K562 (cell line): Measurements from ENCODE around the gene TMED6. TPM values are rescaled to one million over a fixed set of nuclear protein-coding genes. Genes with fewer than 3 reads are reported as not detected.

Experiments used
- ATAC-seq: fragments of 200-7000 bp; cut with Tn5 transposase; 3 replicates; pipeline ENCODE4 v1.9.1; 2020; ENCODE audit warnings: moderate library complexity
- BruUV-seq: library from RNA; stranded (reverse); fragments of 400-500 nt; replicated peaks from 2 replicates; lab custom pipeline; 2021; lab: Mats Ljungman, UMichigan
- CTCF ChIA-PET: fragments of 300-600 bp; formaldehyde crosslinking; extraction: SDS; loops from one replicate; lab custom pipeline; 2021; ENCODE audit warnings: low intra/inter-chr PET ratio; lab: Yijun Ruan, JAX
- POLR2A ChIA-PET: fragments of 300-600, 350-650 bp; sonication (Branson Sonifier 250); formaldehyde crosslinking; extraction: SDS; loops from one replicate; lab custom pipeline; 2021; ENCODE audit warnings: antibody characterized with exemption, inconsistent platforms; lab: Yijun Ruan, JAX
- DNase-seq, 4 experiments: peaks; one replicate each; pipeline versions ENCODE4 v3.0.0 to v3.0.0-alpha.2; 2011 to 2018; ENCODE audit warnings: low spot score in 3 of 4, mixed read lengths in 3 of 4; ENCODE audit errors: extremely low read depth in 1 of 4
- FAIRE-seq: peaks from 2 replicates; lab custom pipeline; 2011; peaks lifted over from hg19 to GRCh38; lab: Jason Lieb, UNC
- H2AFZ ChIP-seq: 2 replicates; pipeline ENCODE4 v1.6.0; 2011; ENCODE audit warnings: low read depth, low read length, control low read depth, inconsistent platforms
- H3K27ac ChIP-seq: fragments of 200-600 bp; 3 replicates; pipeline ENCODE4 v1.8.0; 2011; ENCODE audit warnings: low read depth, mild to moderate bottlenecking, control low read depth, inconsistent platforms, low read length, moderate library complexity, mixed read lengths; ENCODE audit errors: extremely low read depth
- H3K27me3 ChIP-seq, 2 experiments: fragments of 300-600 bp in 1 of 2; 2 replicates in 1 of 2; 3 replicates in 1 of 2; pipeline versions ENCODE4 v1.6.0 to v1.8.0; 2011; ENCODE audit warnings: inconsistent platforms in 2 of 2, low read length in 2 of 2, mild to moderate bottlenecking in 1 of 2, mixed read lengths in 1 of 2, moderate library complexity in 1 of 2; ENCODE audit not compliant: control insufficient read depth in 2 of 2, insufficient read depth in 2 of 2
- H3K36me3 ChIP-seq: fragments of 300-600 bp; 3 replicates; pipeline ENCODE4 v1.8.0; 2011; ENCODE audit warnings: mild to moderate bottlenecking, low read length, inconsistent platforms; ENCODE audit not compliant: control insufficient read depth, insufficient read depth
- H3K4me1 ChIP-seq, 2 experiments: fragments of 200-600 bp in 1 of 2; replicated peaks in 1 of 2; 2 replicates in 1 of 2; 3 replicates in 1 of 2; pipeline versions ENCODE4 v1.5.1 to v1.8.0; 2011; ENCODE audit warnings: inconsistent platforms in 2 of 2, low read length in 2 of 2, mild to moderate bottlenecking in 1 of 2, mixed read lengths in 1 of 2, moderate library complexity in 1 of 2; ENCODE audit not compliant: control insufficient read depth in 2 of 2, insufficient read depth in 2 of 2
- H3K4me2 ChIP-seq: 2 replicates; pipeline ENCODE4 v1.6.1; 2011; ENCODE audit warnings: low read length, control low read depth, inconsistent platforms, mixed read lengths; ENCODE audit not compliant: insufficient read depth
- H3K4me3 ChIP-seq: fragments of 200-600 bp; sonication (generic), shearing (Covaris generic); 2 replicates; pipeline ENCODE4 v1.5.1; 2016; ENCODE audit warnings: control low read depth, inconsistent platforms
- H3K79me2 ChIP-seq: fragments of 200-600 bp; 3 replicates; pipeline ENCODE4 v1.8.0; 2011; ENCODE audit warnings: low read length, inconsistent platforms; ENCODE audit not compliant: control insufficient read depth, insufficient read depth
- H3K9ac ChIP-seq, 2 experiments: 2 replicates each; pipeline versions ENCODE4 v1.6.0 to v1.6.1; 2011; ENCODE audit warnings: low read depth in 2 of 2, low read length in 2 of 2, control low read depth in 1 of 2, inconsistent platforms in 1 of 2, mild to moderate bottlenecking in 1 of 2, mixed read lengths in 1 of 2; ENCODE audit not compliant: insufficient read depth in 1 of 2
- H3K9me1 ChIP-seq: one replicate; pipeline ENCODE4 v1.6.0; 2011; ENCODE audit warnings: inconsistent platforms, mild to moderate bottlenecking, low read length, moderate library complexity; ENCODE audit not compliant: control insufficient read depth, insufficient read depth
- H3K9me3 ChIP-seq: replicated peaks from 2 replicates; pipeline ENCODE4 v1.5.1; 2011; ENCODE audit warnings: low read depth, low read length, inconsistent platforms; ENCODE audit not compliant: control insufficient read depth, insufficient read depth
- H4K20me1 ChIP-seq: replicated peaks from 2 replicates; pipeline ENCODE4 v1.6.1; 2011; ENCODE audit warnings: low read length, inconsistent platforms, mixed read lengths; ENCODE audit not compliant: control insufficient read depth, insufficient read depth
- FOSL1 ChIP-seq: fragments of 200-800 bp; sonication (Bioruptor generic); conservative IDR thresholded peaks from 2 replicates; pipeline ENCODE4 v1.6.1; 2016; ENCODE audit warnings: missing genetic modification characterization, missing compliant biosample characterization
- FOXP4 ChIP-seq: sonication (generic); formaldehyde crosslinking; IDR thresholded peaks from 2 replicates; pipeline ENCODE4 v1.8.0; 2022; ENCODE audit warnings: mild to moderate bottlenecking, missing genetic modification reagents, borderline replicate concordance
- HMGN3 ChIP-seq: IDR thresholded peaks from 2 replicates; pipeline ENCODE4 v1.6.1; 2011; ENCODE audit warnings: borderline replicate concordance, low read depth, mild to moderate bottlenecking, mixed read lengths, low read length; ENCODE audit not compliant: insufficient read length; ENCODE audit errors: extremely low read depth
- LEF1 ChIP-seq: fragments of 450-650 bp; IDR thresholded peaks from 2 replicates; pipeline ENCODE4 v1.6.1; 2016; ENCODE audit warnings: mild to moderate bottlenecking
- MEIS2 ChIP-seq: fragments of 450-650 bp; IDR thresholded peaks from 2 replicates; pipeline ENCODE4 v1.6.1; 2014; ENCODE audit warnings: mild to moderate bottlenecking; ENCODE audit not compliant: partially characterized antibody
- PKNOX1 ChIP-seq: fragments of 450-650 bp; IDR thresholded peaks from 2 replicates; pipeline ENCODE4 v1.6.1; 2016
- RBM22 ChIP-seq: fragments of 200-400 bp; formaldehyde crosslinking; IDR thresholded peaks from 2 replicates; pipeline ENCODE4 v1.6.1; 2018; ENCODE audit warnings: low read length, low read depth; ENCODE audit not compliant: poor library complexity, severe bottlenecking
- TBL1XR1 ChIP-seq, 2 experiments: IDR thresholded peaks; 2 replicates each; pipeline ENCODE4 v1.6.1; 2012; ENCODE audit warnings: improper control_type of control experiment in 2 of 2, low read length in 2 of 2, mild to moderate bottlenecking in 1 of 2
- TEAD4 ChIP-seq, 2 experiments: sonication (generic) in 1 of 2; formaldehyde crosslinking in 1 of 2; IDR thresholded peaks; 2 replicates each; pipeline versions ENCODE4 v1.6.1 to v1.8.0; 2012 to 2022; ENCODE audit warnings: borderline replicate concordance in 1 of 2, inconsistent platforms in 1 of 2, low read length in 1 of 2, mild to moderate bottlenecking in 1 of 2, missing genetic modification reagents in 1 of 2
- YY1 ChIP-seq, 3 experiments: IDR thresholded peaks; 2 replicates each; pipeline ENCODE4 v1.6.1; 2011; ENCODE audit warnings: low read length in 2 of 3, mild to moderate bottlenecking in 2 of 3, moderate library complexity in 2 of 3, borderline replicate concordance in 1 of 3, control low read depth in 1 of 3, low read depth in 1 of 3; ENCODE audit not compliant: insufficient read depth in 3 of 3, insufficient replicate concordance in 2 of 3, control insufficient read depth in 1 of 3, insufficient read length in 1 of 3; ENCODE audit errors: extremely low read depth in 1 of 3
- ZNF217 ChIP-seq: sonication (generic); formaldehyde crosslinking; IDR thresholded peaks from 2 replicates; pipeline ENCODE4 v1.8.0; 2022; ENCODE audit warnings: mild to moderate bottlenecking, missing genetic modification reagents
- WGBS: fragments of 100-300 bp; shearing (Covaris generic); methylation state at CpG from one replicate; pipeline ENCODE4 v1.1.6; 2016; ENCODE audit warnings: low coverage, mixed read lengths; ENCODE audit not compliant: insufficient coverage; ENCODE audit errors: missing lambda C conversion rate; 5-methylcytosine and 5-hydroxymethylcytosine counted together
- in situ Hi-C: fragments of 300-500 bp; cut with MboI; formaldehyde crosslinking; loops from 4 replicates; pipeline ENCODE4 v1.15.0; 2018; ENCODE audit warnings: inconsistent platforms, mixed read lengths
- intact Hi-C: fragments of 100-400 bp; cut with micrococcal nuclease; formaldehyde crosslinking; loops from 2 replicates; pipeline ENCODE4 v1.14.2; 2022
- polyA plus RNA-seq, 8 experiments: library from polyadenylated mRNA; depleted of rRNA in 4 of 8; stranded (reverse) in 5 of 8; unstranded in 3 of 8; fragments of >200 nt; fragmentation: Nextera tagmentation in 2 of 8; fragmentation: Illumina TruSeq in 1 of 8; extraction: Ambion mirVana in 2 of 8; extraction: Trizol in 1 of 8; gene quantifications; 2 replicates each; pipeline versions ENCODE4 v1.2.1 to v1.2.3, GENCODE V29; 2011 to 2014; ENCODE audit warnings: inconsistent platforms in 1 of 8, missing spikeins in 1 of 8
- total RNA-seq, 7 experiments: library from RNA; depleted of rRNA in 6 of 7; stranded (reverse); fragments of >200 nt in 6 of 7; fragmentation: Illumina TruSeq in 2 of 7; extraction: Trizol in 2 of 7; gene quantifications; 2 replicates each; pipeline versions ENCODE4 v1.2.1 to v1.2.3, GENCODE V29; 2011 to 2021; ENCODE audit warnings: low replicate concordance in 1 of 7
- TF ChIP-seq, protein P1 (sequence below), 3 experiments: IDR thresholded peaks in 2 of 3; conservative IDR thresholded peaks in 1 of 3; 2 replicates each; pipeline ENCODE4 v1.5.1; 2011 to 2012; ENCODE audit warnings: low read length in 3 of 3, mild to moderate bottlenecking in 3 of 3, control low read depth in 2 of 3, improper control_type of control experiment in 1 of 3, inconsistent platforms in 1 of 3, low read depth in 1 of 3, mixed read lengths in 1 of 3, moderate library complexity in 1 of 3; ENCODE audit not compliant: insufficient read depth in 2 of 3

The TMED6 gene
- total and polyA plus RNA-seq, 9 of the 15 experiments (the other 6 are each of a cell fraction or from before 2014, with no cell fraction given) = 0.14 to 0.45 (median 0.25) TPM; not detected in 2

GRCh38 chr16:69397821-69398521 is 46.4 kb upstream of the TMED6 start:
- WGBS = 60% methylated on average over 6 of the region's 6 CpGs
- no peaks in the 10 kb centered on the region for H4K20me1 ChIP-seq
- no peak overlapping the region for H3K4me2 ChIP-seq
- H2AFZ ChIP-seq = peak overlapping the region; percentile 27; the same call in 1 of the 2 replicates
- in situ Hi-C loops = no loop called here
- FAIRE-seq = peak; percentile 79
- ATAC-seq = peak; percentile 84
- H3K9me3 ChIP-seq = no peaks in the 10 kb centered on the region
- H3K79me2 ChIP-seq = no peaks in the 10 kb centered on the region
- H3K27ac ChIP-seq = no peak overlapping the region
- POLR2A ChIA-PET = interaction anchor here (0.5 to 1.5 kb wide), 5 partner anchors 20 to 1522 kb away, joined by 3 to 4 read pairs (median 3); no protein-coding TSS in a partner anchor
- CTCF ChIA-PET = no interaction called here
- BruUV-seq = no TSS peak
- H3K4me1 ChIP-seq = peaks cover 3 to 12% of the 10 kb centered on the region in 2 experiments
- no peaks in the 10 kb centered on the region for H3K9me1 ChIP-seq
- DNase-seq = peak in 2 of 4 experiments; percentile 49 to 62
- H3K36me3 ChIP-seq = no peaks in the 10 kb centered on the region
- intact Hi-C loops = loop anchor here (5.0 to 10.0 kb wide), 2 partner anchors 67 to 169 kb away; partner anchors contain the start of gene NFAT5
- H3K27me3 ChIP-seq = no peaks in the 10 kb centered on the region
- H3K4me3 ChIP-seq = no peak overlapping the region
- no peak overlapping the region for H3K9ac ChIP-seq
- TF ChIP-seq PKNOX1 (peak; percentile 32; the same call in 1 of the 2 replicates), ZNF217 (CRISPR knock-in tag) (no peak), HMGN3 (no peak), LEF1 (no peak), TBL1XR1 (IDR thresholded peaks at IDR 0.05; ENCODE audit: low read length in 2 of 2) (no peak), FOSL1 (tag) (peak; percentile 41; the same call in 1 of the 2 replicates), RBM22 (no peak), MEIS2 (peak; percentile 74), YY1 (IDR thresholded peaks at IDR 0.05; ENCODE audit: borderline replicate concordance in 1 of 3, control insufficient read depth in 1 of 3, extremely low read depth in 1 of 3, insufficient read depth in 3 of 3, insufficient read length in 1 of 3, insufficient replicate concordance in 2 of 3, low read depth in 1 of 3, low read length in 2 of 3) (no peak), FOXP4 (0 out of 2 replicates have a peak, but pooled peaks have one; percentile 23), TEAD4 (IDR thresholded peaks at IDR 0.05; ENCODE audit: low read length) (no peak), TEAD4 (CRISPR knock-in tag; IDR thresholded peaks at IDR 0.05; ENCODE audit: borderline replicate concordance) (no peak)
- TF ChIP-seq, protein P1, sequence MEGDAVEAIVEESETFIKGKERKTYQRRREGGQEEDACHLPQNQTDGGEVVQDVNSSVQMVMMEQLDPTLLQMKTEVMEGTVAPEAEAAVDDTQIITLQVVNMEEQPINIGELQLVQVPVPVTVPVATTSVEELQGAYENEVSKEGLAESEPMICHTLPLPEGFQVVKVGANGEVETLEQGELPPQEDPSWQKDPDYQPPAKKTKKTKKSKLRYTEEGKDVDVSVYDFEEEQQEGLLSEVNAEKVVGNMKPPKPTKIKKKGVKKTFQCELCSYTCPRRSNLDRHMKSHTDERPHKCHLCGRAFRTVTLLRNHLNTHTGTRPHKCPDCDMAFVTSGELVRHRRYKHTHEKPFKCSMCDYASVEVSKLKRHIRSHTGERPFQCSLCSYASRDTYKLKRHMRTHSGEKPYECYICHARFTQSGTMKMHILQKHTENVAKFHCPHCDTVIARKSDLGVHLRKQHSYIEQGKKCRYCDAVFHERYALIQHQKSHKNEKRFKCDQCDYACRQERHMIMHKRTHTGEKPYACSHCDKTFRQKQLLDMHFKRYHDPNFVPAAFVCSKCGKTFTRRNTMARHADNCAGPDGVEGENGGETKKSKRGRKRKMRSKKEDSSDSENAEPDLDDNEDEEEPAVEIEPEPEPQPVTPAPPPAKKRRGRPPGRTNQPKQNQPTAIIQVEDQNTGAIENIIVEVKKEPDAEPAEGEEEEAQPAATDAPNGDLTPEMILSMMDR (IDR thresholded peaks at IDR 0.05 in 2 of 3, conservative IDR thresholded peaks at IDR 0.05 in 1 of 3; ENCODE audit: insufficient read depth in 2 of 3, low read depth in 1 of 3, low read length in 3 of 3) = peak; percentile 53 to 72 (median 65)
